Measurements from ENCODE around the gene CBLC. TPM values are rescaled to one million over a fixed set of nuclear protein-coding genes. Genes with fewer than 3 reads are reported as not detected.
"Not testable (repeated sequence)": the region's sequence is repeated elsewhere in the genome, so short reads cannot be mapped to it uniquely, and the experiment has no call there.

Gene CBLC
- total RNA-seq, 1 donor from 2014 or later: not detected

DNA sequence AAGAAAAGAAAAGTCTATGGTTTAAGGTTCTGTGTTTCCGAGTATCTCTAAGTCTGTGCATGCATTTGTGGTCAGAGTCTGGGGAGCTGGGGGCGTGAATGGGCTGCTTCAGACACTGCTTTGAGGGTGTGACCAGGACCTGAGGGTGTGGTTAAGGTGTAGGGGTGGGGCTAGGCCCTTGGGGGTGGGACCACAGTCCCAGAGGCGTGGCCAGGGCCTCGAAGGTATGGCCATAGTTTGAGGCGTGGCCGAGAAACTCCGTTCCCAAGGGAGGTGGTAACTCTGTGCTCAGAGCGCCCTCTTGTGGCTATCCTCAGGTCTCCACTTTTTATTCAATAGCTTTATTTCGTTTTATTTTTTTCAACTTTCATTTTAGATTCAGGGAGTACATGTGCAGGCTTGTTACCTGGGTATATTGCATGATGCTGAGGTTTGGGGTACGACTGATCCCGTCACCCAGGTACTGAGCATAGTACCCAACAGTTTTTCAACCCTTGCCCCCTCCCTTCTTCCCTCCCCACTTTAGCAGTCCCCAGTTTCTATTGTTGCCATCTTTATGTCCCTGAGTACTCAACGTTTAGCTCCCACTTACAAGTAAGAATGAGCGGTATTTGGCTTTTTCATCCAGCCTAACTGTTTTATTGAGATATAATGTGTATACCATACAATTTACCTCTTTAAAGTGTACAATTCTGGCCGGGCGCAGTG, 7.0 kb upstream of the CBLC start:
- DNase-seq (ENCODE audit: low spot score): no peak
- Mint-ChIP-seq H3K4me3 (ENCODE audit: unreplicated experiment) (peak overlapping the region; percentile 40), H3K9me3 (ENCODE audit: low read depth) (peaks cover 4% of the 10 kb centered on the region), H3K36me3 (ENCODE audit: low read depth) (no peaks in the 10 kb centered on the region), H3K27ac (ENCODE audit: unreplicated experiment) (peak overlapping the region; percentile 22), H3K27me3 (ENCODE audit: low read depth) (no peaks in the 10 kb centered on the region), H3K4me1 (ENCODE audit: low read depth) (peaks cover 11% of the 10 kb centered on the region)
- TF ChIP-seq CTCF (IDR thresholded peaks at IDR 0.05): peak; percentile 97

GRCh38 chr19:44772144-44772543, 5.5 kb upstream of the CBLC start:
- H3K4me1 Mint-ChIP-seq (ENCODE audit: low read depth): peaks cover 11% of the 10 kb centered on the region
- H3K27ac Mint-ChIP-seq (ENCODE audit: unreplicated experiment); H3K4me3 Mint-ChIP-seq (ENCODE audit: unreplicated experiment); H3K27me3 Mint-ChIP-seq (ENCODE audit: low read depth); H3K36me3 Mint-ChIP-seq (ENCODE audit: low read depth); DNase-seq (ENCODE audit: low spot score); H3K9me3 Mint-ChIP-seq (ENCODE audit: low read depth): not testable (repeated sequence)

DNA sequence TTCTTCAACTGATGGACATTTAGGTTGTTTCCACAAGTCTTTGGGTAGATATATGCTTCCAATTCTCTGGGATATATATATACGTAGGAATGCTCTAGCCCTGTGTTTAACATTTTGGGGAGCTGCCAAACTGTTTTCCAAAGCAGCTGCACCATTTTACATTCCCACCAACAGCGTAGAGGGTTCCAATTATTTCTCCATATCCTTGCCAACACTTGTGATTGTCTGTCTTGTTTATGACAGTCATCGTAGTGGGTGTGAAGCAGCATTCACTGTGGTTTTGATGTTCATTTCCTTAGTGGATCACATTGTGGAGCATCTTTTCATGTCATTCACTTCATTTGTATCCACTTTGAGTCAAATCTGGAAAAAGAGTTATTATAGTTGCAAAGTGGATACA, 4.7 kb upstream of the CBLC start:
- Mint-ChIP-seq H3K4me3 (ENCODE audit: unreplicated experiment) (no peak overlapping the region), H3K4me1 (ENCODE audit: low read depth) (peaks cover 11% of the 10 kb centered on the region), H3K36me3 (ENCODE audit: low read depth) (no peaks in the 10 kb centered on the region), H3K27me3 (ENCODE audit: low read depth) (no peaks in the 10 kb centered on the region), H3K9me3 (ENCODE audit: low read depth) (peaks cover 4% of the 10 kb centered on the region), H3K27ac (ENCODE audit: unreplicated experiment) (no peak overlapping the region)
- no peak for TF ChIP-seq CTCF (IDR thresholded peaks at IDR 0.05)
- DNase-seq (ENCODE audit: low spot score): no peak

GRCh38 chr19:44775676-44776240, 1.9 kb upstream of the CBLC start:
- H3K36me3 Mint-ChIP-seq (ENCODE audit: low read depth): no peaks in the 10 kb centered on the region
- no peak overlapping the region for H3K4me3 Mint-ChIP-seq (ENCODE audit: unreplicated experiment)
- no peak overlapping the region for H3K27ac Mint-ChIP-seq (ENCODE audit: unreplicated experiment)
- no peak for DNase-seq (ENCODE audit: low spot score)
- no peaks in the 10 kb centered on the region for H3K9me3 Mint-ChIP-seq (ENCODE audit: low read depth)
- H3K4me1 Mint-ChIP-seq (ENCODE audit: low read depth): peaks cover 5% of the 10 kb centered on the region
- TF ChIP-seq CTCF (IDR thresholded peaks at IDR 0.05): no peak
- H3K27me3 Mint-ChIP-seq (ENCODE audit: low read depth): no peaks in the 10 kb centered on the region

GRCh38 chr19:44776402-44777096, 1.1 kb upstream of the CBLC start:
- no peak overlapping the region for H3K4me3 Mint-ChIP-seq (ENCODE audit: unreplicated experiment)
- H3K4me1 Mint-ChIP-seq (ENCODE audit: low read depth): peaks cover 4% of the 10 kb centered on the region
- H3K9me3 Mint-ChIP-seq (ENCODE audit: low read depth): no peaks in the 10 kb centered on the region
- no peaks in the 10 kb centered on the region for H3K27me3 Mint-ChIP-seq (ENCODE audit: low read depth)
- DNase-seq (ENCODE audit: low spot score): no peak
- H3K27ac Mint-ChIP-seq (ENCODE audit: unreplicated experiment): no peak overlapping the region
- no peak for TF ChIP-seq CTCF (IDR thresholded peaks at IDR 0.05)
- H3K36me3 Mint-ChIP-seq (ENCODE audit: low read depth): no peaks in the 10 kb centered on the region
